Immature natural killer cell (primary cell): ENCODE data around the gene ABCA13. TPM values are rescaled to one million over a fixed set of nuclear protein-coding genes. Genes with fewer than 3 reads are reported as not detected.

Experiments used
- DNase-seq, 3 donors: peaks; one replicate each; pipeline ENCODE4 v3.0.0; 2022; ENCODE audit warnings: mixed read lengths in 1 of 3
- H3K27ac Mint-ChIP-seq, 6 donors: one replicate each; pipeline ENCODE4 v1.8.0; 2020; ENCODE audit warnings: mixed read lengths in 6 of 6, mild to moderate bottlenecking in 5 of 6, inconsistent platforms in 4 of 6, moderate library complexity in 3 of 6
- H3K27me3 Mint-ChIP-seq, 3 donors: one replicate each; pipeline ENCODE4 v1.8.0; 2020 to 2021; ENCODE audit warnings: low read depth in 3 of 3, mild to moderate bottlenecking in 3 of 3, mixed read lengths in 3 of 3, moderate library complexity in 3 of 3, inconsistent platforms in 1 of 3
- H3K36me3 Mint-ChIP-seq, 3 donors: one replicate each; pipeline ENCODE4 v1.8.0; 2020; ENCODE audit warnings: mixed read lengths in 3 of 3, inconsistent platforms in 2 of 3, mild to moderate bottlenecking in 2 of 3
- H3K4me1 Mint-ChIP-seq, 2 donors: one replicate each; pipeline ENCODE4 v1.8.0; 2020; ENCODE audit warnings: inconsistent platforms in 2 of 2, mild to moderate bottlenecking in 2 of 2, mixed read lengths in 2 of 2, moderate library complexity in 1 of 2
- H3K4me3 Mint-ChIP-seq, 5 donors: one replicate each; pipeline ENCODE4 v1.8.0; 2020; ENCODE audit warnings: mild to moderate bottlenecking in 5 of 5, mixed read lengths in 5 of 5, inconsistent platforms in 3 of 5, moderate library complexity in 3 of 5
- H3K9me3 Mint-ChIP-seq, 6 donors: one replicate each; pipeline ENCODE4 v1.8.0; 2020; ENCODE audit warnings: mild to moderate bottlenecking in 6 of 6, mixed read lengths in 6 of 6, inconsistent platforms in 4 of 6, moderate library complexity in 3 of 6
- polyA plus RNA-seq, 3 donors: library from polyadenylated mRNA; unstranded; fragments of 300-500 nt; fragmentation: Illumina TruSeq; gene quantifications; one replicate each; pipeline ENCODE4 v1.2.3, GENCODE V29; 2021

The ABCA13 gene
- polyA plus RNA-seq, 3 donors from 2014 or later: not detected

DNA sequence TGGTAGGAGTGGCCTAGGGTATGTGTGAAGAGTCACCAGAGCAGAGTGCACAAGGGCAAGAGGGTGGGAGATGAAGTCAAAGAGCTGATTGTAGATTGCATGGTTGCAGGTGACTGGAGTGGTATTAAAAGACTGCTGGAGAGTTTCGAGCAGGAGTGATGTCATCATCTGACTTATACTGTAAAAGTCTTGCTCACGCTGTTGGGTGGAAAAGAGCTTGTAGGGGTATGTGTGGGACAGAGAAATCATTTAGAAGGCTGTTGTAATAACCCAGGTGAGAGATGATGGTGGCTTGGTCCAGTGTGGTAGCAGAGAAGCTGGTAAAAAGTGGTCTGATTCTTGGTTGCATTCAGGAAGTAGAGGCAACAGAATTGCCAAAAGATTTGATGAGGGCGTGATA is 184.1 kb downstream of the ABCA13 start:
- no peak for DNase-seq
- Mint-ChIP-seq H3K9me3 (peaks cover 0 to 3% (median 0%) of the 10 kb centered on the region in 6 donors), H3K36me3 (no peaks in the 10 kb centered on the region), H3K4me1 (no peaks in the 10 kb centered on the region), H3K4me3 (no peak overlapping the region), H3K27ac (no peak overlapping the region), H3K27me3 (peaks cover 0 to 6% (median 0%) of the 10 kb centered on the region in 3 donors)

DNA sequence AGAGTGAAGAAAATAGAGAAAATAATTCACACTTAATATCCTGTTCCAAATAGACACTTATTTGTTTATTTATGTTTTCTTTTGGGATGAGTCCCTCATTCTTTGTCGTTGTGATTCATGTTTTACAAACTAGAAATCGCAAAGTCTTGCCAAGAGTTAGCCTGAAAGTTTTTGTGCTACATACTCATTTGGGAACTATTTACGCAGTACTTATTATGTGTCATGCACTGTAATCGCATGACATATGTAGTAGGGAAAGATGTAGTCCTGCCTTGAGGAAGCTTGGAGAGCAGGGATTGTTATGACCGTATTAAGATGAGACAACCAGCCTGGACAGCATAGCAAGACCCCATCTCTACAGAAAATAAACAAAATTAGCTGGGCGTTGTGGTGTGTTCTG is 189.3 kb downstream of the ABCA13 start:
- Mint-ChIP-seq H3K36me3 (no peaks in the 10 kb centered on the region), H3K4me1 (no peaks in the 10 kb centered on the region), H3K27ac (no peak overlapping the region), H3K27me3 (peaks cover 0 to 2% (median 0%) of the 10 kb centered on the region in 3 donors), H3K9me3 (peaks cover 0 to 2% (median under 1%) of the 10 kb centered on the region in 6 donors), H3K4me3 (no peak overlapping the region)
- DNase-seq: no peak

DNA sequence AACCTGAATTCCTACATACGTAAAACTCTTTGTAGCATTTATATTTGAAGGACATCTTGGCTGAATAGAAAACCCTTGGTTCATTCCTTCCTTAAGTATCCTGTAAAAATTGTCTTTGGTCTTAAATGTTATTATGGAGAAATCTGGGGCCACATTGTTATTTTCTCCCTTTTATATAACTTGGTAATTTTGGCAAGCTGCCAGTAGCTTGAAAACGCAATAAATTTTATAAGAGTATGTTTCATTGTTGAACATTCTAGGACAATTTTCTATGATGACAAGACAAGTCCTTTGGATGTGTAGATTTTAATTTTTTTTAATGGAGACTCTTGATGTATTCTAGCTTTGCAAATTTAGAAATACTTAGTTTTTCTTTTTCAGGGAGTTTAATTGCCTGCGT is 191.9 kb downstream of the ABCA13 start:
- no peak overlapping the region for H3K4me3 Mint-ChIP-seq
- no peaks in the 10 kb centered on the region for H3K36me3 Mint-ChIP-seq
- peaks cover 0 to 1% (median 0%) of the 10 kb centered on the region in 3 donors for H3K27me3 Mint-ChIP-seq
- H3K27ac Mint-ChIP-seq: no peak overlapping the region
- H3K4me1 Mint-ChIP-seq: no peaks in the 10 kb centered on the region
- DNase-seq: no peak
- H3K9me3 Mint-ChIP-seq: peaks cover 0 to 4% (median 1%) of the 10 kb centered on the region in 6 donors

DNA sequence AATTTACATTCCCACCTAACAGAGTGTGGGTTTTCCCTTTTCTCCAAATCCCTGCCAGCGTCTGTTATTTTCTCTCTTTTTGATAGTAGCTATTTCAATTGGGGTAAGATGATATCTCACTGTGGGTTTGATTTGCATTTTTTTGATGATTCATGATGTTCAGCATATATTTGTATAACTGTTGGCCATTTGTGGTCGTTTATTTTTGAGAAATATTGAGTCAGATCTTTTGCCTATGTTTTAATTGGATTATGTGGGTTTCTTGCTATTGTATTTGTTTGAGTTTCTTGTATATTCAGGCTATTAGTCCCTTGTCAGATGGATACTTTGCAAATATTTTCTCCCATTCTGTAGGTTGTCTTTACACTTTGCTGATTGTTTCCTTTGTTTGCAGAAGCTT is 193.8 kb downstream of the ABCA13 start:
- peaks cover 0 to 1% (median 0%) of the 10 kb centered on the region in 3 donors for H3K27me3 Mint-ChIP-seq

DNA sequence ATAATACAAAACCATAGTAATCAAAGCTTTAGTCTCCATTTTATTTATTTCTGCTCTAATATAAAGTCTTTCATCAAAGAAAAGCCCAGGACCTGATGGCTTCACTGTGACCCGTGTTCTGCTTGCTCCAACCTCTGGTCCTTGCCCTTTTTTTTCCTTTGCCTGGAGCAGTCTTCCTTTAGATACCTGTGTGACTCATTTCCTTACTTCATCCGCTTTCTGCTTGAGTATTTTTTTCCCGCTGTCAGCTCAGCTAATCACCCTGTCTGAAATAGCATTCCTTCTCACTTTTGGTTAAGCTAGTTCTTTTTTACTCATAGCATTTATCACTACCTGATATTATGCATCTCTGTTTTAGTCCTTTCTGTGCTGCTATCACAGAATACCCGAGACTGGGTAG is 194.8 kb downstream of the ABCA13 start:
- no peak overlapping the region for H3K27ac Mint-ChIP-seq

More for the DNA sequence above, 193.8 kb downstream of the ABCA13 start:
- peaks cover 0 to 14% (median 4%) of the 10 kb centered on the region in 6 donors for H3K9me3 Mint-ChIP-seq
- no peak overlapping the region for H3K4me3 Mint-ChIP-seq
- H3K27ac Mint-ChIP-seq: no peak overlapping the region
- no peaks in the 10 kb centered on the region for H3K4me1 Mint-ChIP-seq
- no peaks in the 10 kb centered on the region for H3K36me3 Mint-ChIP-seq
- DNase-seq: no peak

DNA sequence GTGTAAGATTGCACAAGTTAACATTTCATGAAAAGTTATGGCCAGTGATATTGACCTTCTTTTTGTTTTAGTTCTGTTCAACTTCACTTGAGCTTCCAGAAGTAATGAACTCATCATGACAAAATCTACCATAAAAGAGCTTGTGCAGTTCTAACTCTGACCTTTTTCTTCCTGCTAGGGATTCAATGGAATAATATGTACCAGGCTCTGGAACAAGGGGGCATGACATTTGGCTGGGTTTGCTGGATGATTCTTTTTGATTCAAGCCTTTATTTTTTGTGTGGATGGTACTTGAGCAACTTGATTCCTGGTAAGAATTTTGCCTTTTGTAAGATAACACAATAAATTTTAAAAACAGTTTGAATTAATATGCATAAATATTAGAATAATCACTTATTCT is 205.0 kb downstream of the ABCA13 start:
- H3K4me1 Mint-ChIP-seq: no peaks in the 10 kb centered on the region
- no peak overlapping the region for H3K4me3 Mint-ChIP-seq
- H3K36me3 Mint-ChIP-seq: no peaks in the 10 kb centered on the region
- peaks cover 0 to 10% (median under 1%) of the 10 kb centered on the region in 6 donors for H3K9me3 Mint-ChIP-seq
- H3K27ac Mint-ChIP-seq: no peak overlapping the region
- no peaks in the 10 kb centered on the region for H3K27me3 Mint-ChIP-seq
- DNase-seq: no peak

More for the DNA sequence above, 194.8 kb downstream of the ABCA13 start:
- Mint-ChIP-seq H3K36me3 (no peaks in the 10 kb centered on the region), H3K9me3 (peaks cover 1 to 14% (median 4%) of the 10 kb centered on the region in 6 donors), H3K27me3 (peaks cover 0 to 1% (median 0%) of the 10 kb centered on the region in 3 donors), H3K4me3 (no peak overlapping the region), H3K4me1 (no peaks in the 10 kb centered on the region)
- DNase-seq: no peak

DNA sequence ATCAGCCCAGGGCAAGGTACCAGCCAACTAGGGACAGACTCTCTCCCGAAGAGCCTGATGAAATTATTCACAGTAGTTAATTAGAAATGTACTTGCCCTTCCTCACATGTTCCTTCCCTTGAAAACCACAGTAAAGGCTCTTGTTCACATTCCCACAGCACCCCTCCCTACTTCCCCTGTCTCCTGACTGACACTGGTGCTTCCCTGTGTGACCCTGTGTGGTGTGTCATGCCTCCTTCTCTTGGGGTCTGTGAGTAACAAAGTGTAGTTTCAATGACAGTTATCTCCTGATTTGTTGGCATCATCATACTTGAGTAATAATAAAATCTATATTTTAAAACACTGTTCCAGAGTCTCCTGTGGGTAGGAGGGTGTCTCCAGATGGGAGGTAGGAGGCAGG is 209.7 kb downstream of the ABCA13 start:
- H3K4me3 Mint-ChIP-seq: no peak overlapping the region

DNA sequence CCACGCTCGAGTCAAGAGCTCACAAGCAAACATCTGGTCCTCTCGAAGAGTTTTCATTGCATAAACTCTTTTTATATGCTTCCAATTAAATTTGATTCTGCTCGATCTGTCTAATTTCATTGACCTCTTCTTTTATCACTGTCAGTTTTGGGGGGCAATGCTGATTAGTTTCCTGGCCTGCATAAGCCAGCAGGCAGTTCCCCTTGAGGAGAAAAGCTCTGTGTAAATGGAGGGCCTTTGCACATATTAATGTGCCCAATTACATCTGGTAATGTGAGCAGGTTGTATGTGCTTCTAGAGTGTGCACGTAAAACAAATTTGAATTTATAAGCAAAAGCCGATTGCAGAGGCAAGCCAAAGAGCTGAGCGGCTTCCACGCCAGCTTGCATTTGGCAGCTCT is 210.3 kb downstream of the ABCA13 start:
- no peak overlapping the region for H3K27ac Mint-ChIP-seq
- peaks cover 0 to 4% (median under 1%) of the 10 kb centered on the region in 6 donors for H3K9me3 Mint-ChIP-seq
- no peaks in the 10 kb centered on the region for H3K36me3 Mint-ChIP-seq
- H3K4me1 Mint-ChIP-seq: no peaks in the 10 kb centered on the region
- no peak overlapping the region for H3K4me3 Mint-ChIP-seq
- DNase-seq: no peak
- peaks cover 0 to 2% (median 0%) of the 10 kb centered on the region in 3 donors for H3K27me3 Mint-ChIP-seq

More for the DNA sequence above, 209.7 kb downstream of the ABCA13 start:
- DNase-seq: no peak
- H3K36me3 Mint-ChIP-seq: no peaks in the 10 kb centered on the region
- H3K27ac Mint-ChIP-seq: no peak overlapping the region
- peaks cover 0 to 4% (median under 1%) of the 10 kb centered on the region in 6 donors for H3K9me3 Mint-ChIP-seq
- no peaks in the 10 kb centered on the region for H3K27me3 Mint-ChIP-seq
- no peaks in the 10 kb centered on the region for H3K4me1 Mint-ChIP-seq

DNA sequence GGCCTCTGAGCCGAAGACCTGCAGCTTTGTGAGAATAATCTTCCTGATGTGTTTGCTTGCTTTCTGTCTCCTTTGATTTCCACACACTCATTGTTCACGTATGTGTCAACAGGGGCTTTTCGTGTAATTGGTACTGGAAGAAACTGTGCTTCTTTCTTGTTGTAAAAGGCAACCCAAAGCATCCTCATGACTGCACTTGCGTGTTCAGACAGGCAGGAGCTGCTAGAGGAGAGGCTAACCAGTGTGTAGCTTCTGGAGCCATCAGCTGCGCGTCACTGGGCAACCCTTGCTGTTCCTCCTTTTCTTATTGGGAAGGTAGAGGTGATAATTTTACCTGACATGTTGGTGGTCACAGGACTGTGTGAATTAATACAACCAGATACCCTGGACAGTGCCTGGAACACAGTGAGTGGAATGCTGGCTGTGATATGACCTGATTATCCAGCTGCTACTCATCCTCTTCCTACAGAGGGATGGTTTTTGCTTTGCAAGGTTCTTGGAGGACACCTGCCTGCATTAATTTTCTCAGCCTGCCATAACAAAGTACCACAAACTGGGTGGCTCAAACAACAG is 213.0 kb downstream of the ABCA13 start:
- no peak overlapping the region for H3K4me3 Mint-ChIP-seq
- peaks cover 0 to 3% (median 3%) of the 10 kb centered on the region in 3 donors for H3K27me3 Mint-ChIP-seq
- DNase-seq: no peak
- H3K36me3 Mint-ChIP-seq: no peaks in the 10 kb centered on the region
- H3K27ac Mint-ChIP-seq: no peak overlapping the region
- peaks cover 3 to 7% of the 10 kb centered on the region in 2 donors for H3K4me1 Mint-ChIP-seq
- peaks cover 0 to 4% (median under 1%) of the 10 kb centered on the region in 6 donors for H3K9me3 Mint-ChIP-seq

DNA sequence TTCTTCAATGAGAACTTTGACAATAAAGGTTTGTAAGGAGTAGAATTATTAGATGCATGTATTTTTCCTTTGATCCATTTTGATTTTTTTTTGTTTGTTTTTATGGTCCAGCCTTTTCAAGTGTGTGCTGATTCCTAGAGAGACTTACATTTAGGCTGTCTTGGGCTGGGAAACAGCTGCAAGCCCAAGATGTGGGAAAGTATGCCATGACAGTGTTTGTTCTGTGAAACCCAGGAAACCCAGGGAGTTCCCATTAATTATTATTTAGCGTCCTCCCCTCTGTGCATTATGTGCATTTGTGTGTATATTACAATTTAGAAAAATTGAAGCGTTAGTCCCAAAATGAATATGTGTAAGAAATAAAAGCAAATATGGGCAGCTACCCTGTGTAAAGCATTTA is 216.7 kb downstream of the ABCA13 start:
- peaks cover 0 to 3% (median 3%) of the 10 kb centered on the region in 3 donors for H3K27me3 Mint-ChIP-seq
- no peaks in the 10 kb centered on the region for H3K36me3 Mint-ChIP-seq
- H3K9me3 Mint-ChIP-seq: peaks cover 0 to 6% (median 1%) of the 10 kb centered on the region in 6 donors
- H3K27ac Mint-ChIP-seq: no peak overlapping the region
- peaks cover 20 to 30% of the 10 kb centered on the region in 2 donors for H3K4me1 Mint-ChIP-seq
- DNase-seq: no peak
- H3K4me3 Mint-ChIP-seq: no peak overlapping the region

DNA sequence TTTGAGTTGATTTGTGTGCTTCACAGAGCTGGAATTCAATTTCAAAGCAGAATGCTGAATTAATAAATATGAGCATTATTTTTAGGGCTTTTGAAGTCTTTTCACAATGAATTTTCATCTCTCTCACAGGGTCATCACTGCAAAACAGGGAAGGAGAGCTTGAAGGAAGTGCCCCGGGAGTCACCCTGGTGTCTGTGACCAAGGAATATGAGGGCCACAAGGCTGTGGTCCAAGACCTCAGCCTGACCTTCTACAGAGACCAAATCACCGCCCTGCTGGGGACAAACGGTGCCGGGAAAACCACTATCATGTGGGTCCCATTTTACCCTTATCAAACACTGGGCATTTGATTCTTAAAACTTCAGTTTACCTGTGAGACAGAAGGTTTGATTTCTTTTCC is 217.7 kb downstream of the ABCA13 start:
- Mint-ChIP-seq H3K27me3 (peaks cover 0 to 4% (median 3%) of the 10 kb centered on the region in 3 donors), H3K4me1 (peaks cover 20 to 30% of the 10 kb centered on the region in 2 donors), H3K9me3 (peaks cover 0 to 6% (median 1%) of the 10 kb centered on the region in 6 donors), H3K4me3 (no peak overlapping the region), H3K27ac (no peak overlapping the region), H3K36me3 (no peaks in the 10 kb centered on the region)
- DNase-seq: no peak

DNA sequence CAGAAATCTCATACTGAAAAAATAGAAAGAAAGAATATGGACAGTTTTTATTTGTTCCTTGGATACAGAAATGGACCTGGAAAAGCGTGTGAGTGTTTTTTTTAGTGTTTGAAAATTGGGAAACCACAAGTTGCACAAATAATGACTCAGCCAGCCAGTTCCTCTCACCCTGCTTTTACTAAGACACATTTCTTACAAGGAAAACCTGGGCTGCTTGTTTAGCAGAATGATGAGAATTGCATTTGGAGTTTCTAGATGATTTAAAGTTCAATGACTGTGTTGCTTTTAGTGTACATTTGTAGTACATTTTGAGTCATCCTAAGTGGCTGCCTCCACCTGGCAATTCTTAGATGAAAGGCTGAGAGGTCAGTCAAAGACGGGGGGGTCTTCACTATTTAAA is 218.7 kb downstream of the ABCA13 start:
- Mint-ChIP-seq H3K27me3 (peaks cover 0 to 7% (median 3%) of the 10 kb centered on the region in 3 donors), H3K9me3 (peaks cover 0 to 7% (median 1%) of the 10 kb centered on the region in 6 donors), H3K36me3 (no peaks in the 10 kb centered on the region), H3K4me3 (peak overlapping the region; percentile 12 to 38 (median 22)), H3K4me1 (peaks cover 20 to 30% of the 10 kb centered on the region in 2 donors), H3K27ac (no peak overlapping the region)
- no peak for DNase-seq

DNA sequence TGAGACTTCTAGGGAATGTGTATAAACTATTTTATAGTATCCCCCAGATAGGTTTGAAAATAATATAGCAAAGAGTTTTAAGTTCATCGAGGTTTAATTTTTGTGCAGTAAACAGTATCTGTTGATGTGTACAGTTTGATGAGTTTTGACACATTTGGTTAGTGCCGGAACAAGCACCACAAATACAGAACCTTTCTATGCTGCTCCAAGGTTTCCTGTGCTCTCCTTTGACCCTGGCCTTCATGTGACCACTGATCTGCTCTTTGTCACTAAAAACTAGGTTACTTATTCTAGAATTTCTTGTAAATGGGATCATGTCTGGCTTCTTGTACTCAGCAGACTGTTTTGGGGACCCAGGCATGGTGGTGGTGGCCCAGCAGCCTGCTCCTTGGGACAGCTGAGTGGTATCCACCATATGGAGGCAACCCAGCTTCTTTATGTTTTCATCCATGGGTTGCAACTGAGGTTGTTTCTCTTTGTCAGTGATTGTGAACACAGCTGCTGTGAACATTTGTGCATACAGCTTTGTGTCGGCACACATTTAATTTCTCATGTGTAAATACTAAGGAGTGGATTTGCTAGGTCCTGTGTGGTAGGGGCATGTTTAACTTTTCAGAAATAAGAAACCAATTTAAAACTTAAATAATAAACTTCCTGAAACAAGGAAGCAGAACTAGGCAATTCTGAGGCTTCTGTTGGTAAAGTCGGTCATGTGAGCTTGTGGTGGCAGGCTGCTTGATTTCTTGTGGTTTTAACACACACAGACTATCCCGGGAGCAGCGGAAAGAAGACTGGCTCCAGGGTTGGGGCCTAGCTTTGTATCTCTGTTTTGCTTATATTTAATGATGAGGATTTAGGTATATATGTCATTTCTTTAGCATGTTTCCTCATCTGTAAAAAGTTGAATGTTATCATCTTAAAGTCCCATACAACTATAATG is 219.4 kb downstream of the ABCA13 start:
- H3K27ac Mint-ChIP-seq: peak overlapping the region in 2 of 6 donors; percentile 3 to 75
- peaks cover 20 to 30% of the 10 kb centered on the region in 2 donors for H3K4me1 Mint-ChIP-seq
- H3K4me3 Mint-ChIP-seq: peak overlapping the region in 4 of 5 donors; percentile 34 to 42 (median 40)
- H3K27me3 Mint-ChIP-seq: peaks cover 0 to 7% (median 3%) of the 10 kb centered on the region in 3 donors
- peaks cover 0 to 5% (median under 1%) of the 10 kb centered on the region in 6 donors for H3K9me3 Mint-ChIP-seq
- H3K36me3 Mint-ChIP-seq: no peaks in the 10 kb centered on the region
- DNase-seq: no peak

DNA sequence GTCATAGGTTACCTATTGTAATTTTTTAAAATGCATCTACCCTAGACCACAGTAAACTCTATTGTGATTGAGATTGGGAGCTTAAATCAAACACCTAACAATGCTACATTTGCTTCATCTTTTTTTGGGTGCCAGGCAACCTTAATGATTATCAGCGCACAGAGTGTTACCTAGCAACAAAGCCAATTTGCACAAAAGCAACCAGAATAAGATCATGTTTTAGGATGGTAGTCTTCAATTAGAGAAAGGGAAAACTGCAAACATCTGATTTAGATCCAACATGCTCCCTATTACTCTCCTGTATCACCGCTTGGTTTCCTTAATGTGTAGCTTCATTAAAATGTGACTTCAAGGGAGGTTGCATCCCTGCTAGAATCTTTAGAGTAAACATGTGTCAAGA is 226.9 kb downstream of the ABCA13 start:
- no peak for DNase-seq
- H3K27ac Mint-ChIP-seq: no peak overlapping the region
- H3K4me1 Mint-ChIP-seq: no peaks in the 10 kb centered on the region
- peaks cover 0 to 4% (median 2%) of the 10 kb centered on the region in 3 donors for H3K27me3 Mint-ChIP-seq
- no peak overlapping the region for H3K4me3 Mint-ChIP-seq
- no peaks in the 10 kb centered on the region for H3K36me3 Mint-ChIP-seq
- peaks cover 0 to 2% (median under 1%) of the 10 kb centered on the region in 6 donors for H3K9me3 Mint-ChIP-seq
